GM21526 (cell line): ENCODE data around the gene PYGM.

Source experiments
- ATAC-seq: cut with Tn5 transposase; IDR thresholded peaks from one replicate; pipeline ENCODE4 v1.9.1; 2021; ENCODE audit warnings: moderate library complexity; ENCODE audit not compliant: unreplicated experiment, low FRiP score

The PYGM gene

DNA sequence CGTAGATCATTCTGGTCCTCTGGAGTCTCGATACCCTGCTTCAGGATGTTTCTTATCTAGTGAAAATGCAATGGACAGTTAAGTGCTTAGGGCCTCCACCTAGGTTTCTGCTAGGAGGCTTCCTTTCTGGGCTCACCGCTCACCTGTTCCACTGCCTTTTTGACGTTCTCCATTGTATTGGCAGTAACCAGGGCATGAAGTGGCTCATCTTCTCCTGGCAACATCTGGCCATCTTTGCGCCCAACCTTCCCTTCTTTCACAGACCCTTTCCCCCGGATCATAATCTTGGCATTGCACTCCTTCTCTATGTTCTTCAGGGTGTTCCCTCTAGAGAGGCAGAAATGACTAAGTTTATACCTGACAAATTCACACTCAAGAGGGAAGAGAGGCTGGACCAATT is 9.5 kb upstream of the PYGM start:
- ATAC-seq = no peak

DNA sequence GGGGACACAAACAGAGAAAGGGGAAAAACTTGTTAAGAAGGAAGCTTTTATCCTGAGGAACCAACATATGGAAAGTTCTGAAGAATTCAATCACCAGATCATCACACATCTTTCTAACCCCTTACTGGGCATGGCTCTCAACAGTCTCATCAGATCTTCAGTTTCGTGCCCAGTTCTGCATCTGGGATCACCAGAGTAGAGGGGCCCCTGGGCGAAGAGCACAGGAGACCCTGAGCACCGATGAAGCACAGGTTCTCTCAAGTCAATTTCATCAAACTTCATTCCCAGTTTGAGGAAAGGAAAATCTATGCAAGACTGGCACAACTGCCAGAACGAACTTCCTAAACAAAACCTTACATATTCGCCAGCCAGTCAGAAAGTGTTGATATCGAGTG is 8.5 kb upstream of the PYGM start:
- ATAC-seq = no peak

DNA sequence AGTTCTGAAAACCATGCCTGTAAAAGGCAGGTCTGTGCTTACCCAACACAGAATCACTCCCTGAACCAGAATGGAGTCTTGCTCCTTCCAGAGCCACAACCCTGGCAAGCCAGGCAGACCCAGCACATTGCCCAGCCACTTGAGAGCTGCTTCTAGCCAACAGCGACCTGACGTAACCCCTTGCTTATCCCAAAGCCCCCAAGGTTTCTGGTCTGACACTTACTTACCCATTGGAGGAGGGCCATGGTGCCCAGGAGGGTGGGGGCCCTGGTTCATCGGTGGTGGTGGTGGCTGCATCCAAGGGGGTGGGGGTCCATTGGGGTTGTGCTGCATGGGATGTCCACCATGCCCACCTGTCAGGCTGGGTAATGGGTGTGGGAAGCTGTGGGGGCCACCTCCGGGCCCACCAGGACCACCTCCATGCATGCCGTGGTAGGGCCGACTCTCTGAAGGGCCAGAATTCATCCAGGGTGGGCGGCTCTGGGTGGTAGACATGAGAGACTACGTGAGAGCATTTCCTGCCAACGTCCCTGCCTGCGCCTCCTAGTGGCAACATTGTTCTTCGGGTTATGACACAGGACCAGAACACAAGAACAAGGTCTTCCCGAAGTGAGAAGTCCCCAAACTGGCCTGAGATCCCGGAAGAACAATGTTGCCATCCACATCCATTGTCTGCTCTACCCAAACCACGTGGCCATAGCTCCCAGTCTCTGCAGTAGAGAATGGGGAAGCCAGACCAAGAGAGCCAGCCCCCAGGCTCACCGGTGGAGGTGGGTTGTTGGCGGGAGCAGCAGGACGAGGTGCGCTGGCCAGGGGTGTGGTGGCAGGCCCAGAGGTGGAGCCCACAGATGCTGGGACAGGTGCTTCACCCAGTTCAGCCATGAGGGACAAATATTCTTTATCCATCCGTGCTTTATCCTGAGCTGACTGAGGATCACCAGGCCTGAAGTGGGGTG is 7.8 kb upstream of the PYGM start:
- ATAC-seq = no peak

DNA sequence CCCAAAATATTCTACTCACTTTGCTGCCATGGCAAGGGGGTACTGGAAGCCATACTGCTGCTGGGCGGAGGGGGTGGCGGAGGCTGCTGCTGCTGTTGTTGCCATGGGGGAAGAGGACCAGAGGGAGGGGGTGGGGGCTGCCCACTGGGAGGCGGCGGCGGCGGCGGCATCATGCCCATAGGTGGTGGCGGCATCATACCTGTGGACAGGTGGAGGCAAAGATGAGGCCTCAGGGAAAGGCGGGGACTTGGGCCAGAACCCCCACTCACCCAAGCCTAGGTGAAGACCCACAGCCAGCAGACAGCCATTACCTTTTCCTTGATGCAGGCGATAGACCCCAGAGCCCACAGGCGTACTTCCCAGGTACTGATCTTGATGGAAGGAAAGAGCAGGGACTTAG is 7.1 kb upstream of the PYGM start:
- ATAC-seq = no peak

DNA sequence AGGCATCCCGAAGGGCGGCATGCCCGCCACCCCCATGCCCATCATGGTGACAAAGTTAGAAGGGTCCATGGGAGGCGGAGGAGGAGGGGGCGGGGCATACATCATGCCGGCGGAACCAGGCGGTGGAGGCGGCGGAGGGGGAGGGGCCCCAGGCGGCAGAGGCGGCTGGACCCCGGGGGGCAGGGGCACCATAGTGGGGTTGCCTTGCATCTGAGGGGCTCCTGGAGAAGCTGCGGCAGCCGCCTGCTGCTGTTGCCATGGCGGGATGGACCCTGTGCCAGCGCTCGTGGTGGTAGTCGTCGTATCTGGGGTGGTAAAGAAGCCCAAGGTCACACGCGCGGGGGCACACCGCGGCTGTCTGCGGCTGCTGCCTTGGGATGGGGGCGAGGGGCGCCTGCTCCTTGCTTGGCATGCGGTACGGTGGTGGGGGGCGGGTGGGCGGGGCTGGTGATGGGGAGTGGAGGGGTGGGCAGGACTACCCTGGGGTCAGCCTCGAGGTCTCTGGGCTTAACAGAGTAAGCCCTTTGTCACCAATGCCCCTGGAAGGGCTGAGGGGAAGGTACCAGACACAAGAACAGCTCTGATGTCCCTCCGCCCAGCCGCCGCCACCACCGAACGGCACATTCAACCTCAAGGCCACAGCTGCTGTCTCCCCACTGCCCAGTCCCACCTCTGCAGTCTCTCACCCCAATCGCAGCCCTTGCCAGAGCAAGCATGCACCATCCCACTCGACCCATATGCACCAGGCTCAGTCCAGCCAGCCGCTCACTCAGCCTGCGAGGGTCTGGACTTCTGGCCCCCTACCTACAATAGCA is 6.3 kb upstream of the PYGM start:
- ATAC-seq = no peak

DNA sequence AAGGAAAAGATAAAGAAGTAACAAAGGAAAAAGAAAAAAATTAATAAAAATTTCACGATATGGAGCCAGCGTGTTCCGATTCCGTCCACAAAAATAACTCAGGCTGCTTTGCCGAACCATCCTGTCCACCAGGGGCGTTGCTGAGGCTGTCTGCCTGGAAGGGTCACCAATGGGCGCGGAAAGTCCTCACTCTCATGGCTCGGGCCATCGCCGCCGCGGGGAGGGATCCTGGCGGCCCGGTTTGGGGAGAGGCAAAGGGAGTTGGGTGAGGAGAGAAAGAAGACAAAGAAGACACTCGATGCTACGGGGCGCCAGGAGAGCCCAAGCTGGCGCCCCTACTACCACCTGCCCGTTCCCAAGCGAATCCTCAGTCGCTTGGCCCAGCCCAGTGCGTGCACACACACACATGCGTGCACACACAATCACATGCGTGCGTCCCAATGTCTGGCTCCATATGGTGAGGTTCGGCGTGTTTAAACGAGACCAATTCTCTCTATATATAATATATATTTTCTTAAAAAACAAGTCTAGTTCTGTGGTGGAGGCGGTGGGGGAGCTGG is 5.6 kb upstream of the PYGM start:
- ATAC-seq = no peak

DNA sequence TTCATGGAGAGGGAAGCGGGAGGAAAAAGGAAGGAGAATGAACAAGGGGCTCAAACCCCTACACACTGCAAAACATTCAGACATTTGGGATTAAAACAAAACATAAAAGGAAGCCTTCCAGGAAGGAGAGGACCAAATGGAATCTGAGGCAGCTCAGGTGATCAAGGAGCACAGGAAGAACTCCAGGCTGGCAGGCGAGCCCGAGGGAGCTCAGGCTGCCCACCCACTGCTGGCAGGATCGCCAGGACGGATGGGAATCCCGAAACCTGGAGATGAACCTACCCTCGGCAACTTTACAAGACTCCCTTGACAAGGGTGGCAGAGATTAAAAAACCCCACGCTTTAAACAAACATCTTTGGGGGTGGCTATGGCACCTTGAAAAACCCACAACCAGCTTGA is 5.0 kb upstream of the PYGM start:
- no peak for ATAC-seq

DNA sequence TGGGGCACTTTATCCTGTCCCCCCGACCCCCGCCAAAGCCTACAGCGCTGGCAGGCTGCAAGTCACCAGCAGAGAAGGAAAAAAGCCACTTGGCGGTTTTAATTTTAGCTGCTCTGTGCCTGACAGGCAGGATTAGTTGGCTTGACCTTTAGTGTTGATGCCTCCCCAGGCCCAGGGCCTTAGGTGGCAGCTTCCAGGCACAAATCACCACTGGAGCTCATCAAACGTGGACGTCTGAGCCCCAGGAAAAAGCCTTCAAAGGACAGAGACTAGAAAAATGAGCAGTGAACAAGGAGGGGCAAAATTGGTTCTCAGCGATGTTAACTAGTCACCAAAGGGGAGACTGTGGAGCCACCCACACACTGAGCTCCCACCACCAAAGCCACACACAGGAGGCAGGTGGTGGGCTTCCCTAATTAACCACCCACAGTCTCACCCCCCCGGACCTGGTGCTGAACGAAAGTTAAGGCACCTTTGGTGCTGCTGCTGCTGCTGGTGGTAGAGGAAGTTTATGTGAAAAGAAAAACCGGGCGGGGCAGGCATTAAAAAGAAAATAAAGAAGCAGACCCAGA is 4.4 kb upstream of the PYGM start:
- no peak for ATAC-seq

DNA sequence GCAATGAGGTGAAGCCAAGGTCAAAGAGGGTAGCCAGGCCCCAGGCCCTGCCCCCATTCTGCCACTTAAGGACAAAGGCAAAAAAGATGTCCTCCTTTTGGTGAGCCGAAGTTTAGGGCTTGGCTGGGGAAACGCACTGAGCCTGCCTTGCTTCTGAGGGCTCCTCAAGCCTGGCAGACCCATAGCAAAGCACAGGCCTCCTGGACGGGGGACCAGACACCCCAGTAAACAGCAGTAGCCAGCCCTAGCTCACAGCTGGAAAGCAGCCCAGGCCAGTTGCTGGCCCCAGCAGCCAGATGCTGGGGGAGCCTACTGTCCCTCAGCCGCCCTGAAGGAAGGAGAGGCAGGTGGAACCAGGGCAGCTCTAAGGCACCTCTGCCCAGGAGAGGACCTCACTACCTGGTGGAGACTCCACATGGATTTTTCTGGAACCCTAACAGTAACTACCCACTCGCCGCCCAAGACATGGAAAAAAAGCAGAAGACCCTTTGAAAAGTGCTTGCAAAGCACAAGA is 3.8 kb upstream of the PYGM start:
- ATAC-seq = no peak

DNA sequence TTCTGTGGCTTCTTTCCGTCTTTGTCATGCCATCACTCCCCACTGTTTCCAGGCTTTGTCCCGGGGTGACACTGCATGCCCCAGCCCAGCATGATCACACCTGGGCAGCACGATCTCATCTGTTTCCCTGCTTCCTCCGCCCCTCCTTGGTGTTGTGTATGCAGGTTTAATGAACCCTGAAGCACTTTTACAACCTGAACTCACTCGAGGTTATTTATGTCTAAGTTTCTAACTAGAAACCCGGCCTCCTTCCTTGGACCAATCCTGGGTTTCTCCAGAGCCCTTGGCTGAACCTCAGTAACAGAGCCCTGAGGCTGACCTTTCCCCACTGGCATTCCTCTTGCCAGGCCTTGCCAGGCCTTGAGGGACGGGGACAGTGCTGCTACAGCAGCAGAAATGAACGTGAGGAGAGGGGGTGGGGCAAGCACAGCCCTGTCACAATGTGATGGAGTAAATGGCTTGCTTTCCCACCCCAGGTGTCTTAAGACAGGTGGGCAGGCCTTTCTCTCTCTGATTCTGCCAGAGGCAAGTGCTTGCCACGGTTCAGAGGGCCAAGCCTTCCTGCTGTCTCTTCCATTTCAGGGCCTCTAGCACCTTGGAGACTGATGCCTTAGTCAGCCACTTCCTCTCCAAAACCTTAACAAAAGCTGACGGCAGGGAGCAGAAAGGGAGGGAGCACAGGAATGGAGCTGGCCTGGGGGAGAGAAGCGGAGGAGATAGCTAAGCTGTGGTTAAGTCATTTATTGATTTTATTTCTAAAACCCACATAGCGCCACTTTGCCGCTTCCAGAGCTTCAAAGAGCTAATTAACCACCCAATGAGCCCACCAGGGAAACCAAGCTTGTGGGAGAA is 3.1 kb upstream of the PYGM start:
- no peak for ATAC-seq

DNA sequence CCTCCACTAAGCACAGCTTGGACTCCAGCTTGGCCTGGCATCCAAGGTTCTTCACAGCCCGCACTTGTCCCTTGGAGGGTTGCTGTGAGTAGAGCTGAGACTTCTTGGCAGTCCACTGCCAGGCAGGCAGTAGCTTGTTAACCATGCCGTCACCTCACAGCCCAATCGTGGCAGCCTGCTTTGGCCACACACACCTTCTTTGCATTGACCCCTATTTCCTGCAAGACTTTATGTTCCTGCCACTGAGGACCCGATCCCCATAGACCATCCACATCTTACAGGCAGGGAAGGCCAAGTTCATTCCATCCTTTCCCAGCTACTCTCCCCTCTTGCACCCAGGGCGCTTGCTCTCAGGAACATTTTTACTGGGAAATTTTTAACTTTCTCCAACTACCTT is 2.5 kb upstream of the PYGM start:
- no peak for ATAC-seq

DNA sequence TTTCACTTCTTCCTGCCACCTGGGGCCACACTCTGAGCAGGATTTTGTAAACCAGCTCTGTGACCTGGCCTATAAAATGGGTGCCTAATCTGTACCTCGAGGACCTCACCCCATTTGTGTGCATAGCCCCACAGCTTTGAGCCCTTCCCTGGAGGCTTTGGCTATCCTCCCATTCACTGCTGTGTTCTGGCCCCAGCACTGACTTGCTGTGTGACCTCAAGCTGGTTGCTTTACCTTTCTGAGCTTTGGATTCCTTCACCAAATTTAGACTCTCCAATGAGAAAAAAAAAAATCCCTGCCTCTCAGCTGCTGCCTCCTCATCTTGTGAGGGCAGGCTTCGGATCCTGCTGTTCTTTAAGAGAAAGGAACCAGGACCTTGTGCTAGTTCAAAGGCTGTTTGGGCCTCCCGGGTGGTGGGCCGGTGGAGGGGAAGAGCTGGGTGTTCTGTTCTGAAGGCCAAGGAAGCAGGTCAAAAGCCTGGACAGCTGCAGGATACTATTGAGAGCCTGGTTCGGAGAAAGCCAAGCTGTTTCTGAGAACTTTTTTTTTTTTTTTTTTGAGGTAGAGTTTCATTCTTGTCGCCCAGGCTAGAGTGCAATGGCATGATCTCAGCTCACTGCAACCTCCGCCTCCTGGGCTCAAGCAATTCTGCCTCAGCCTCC is 1.1 kb upstream of the PYGM start:
- ATAC-seq = no peak

DNA sequence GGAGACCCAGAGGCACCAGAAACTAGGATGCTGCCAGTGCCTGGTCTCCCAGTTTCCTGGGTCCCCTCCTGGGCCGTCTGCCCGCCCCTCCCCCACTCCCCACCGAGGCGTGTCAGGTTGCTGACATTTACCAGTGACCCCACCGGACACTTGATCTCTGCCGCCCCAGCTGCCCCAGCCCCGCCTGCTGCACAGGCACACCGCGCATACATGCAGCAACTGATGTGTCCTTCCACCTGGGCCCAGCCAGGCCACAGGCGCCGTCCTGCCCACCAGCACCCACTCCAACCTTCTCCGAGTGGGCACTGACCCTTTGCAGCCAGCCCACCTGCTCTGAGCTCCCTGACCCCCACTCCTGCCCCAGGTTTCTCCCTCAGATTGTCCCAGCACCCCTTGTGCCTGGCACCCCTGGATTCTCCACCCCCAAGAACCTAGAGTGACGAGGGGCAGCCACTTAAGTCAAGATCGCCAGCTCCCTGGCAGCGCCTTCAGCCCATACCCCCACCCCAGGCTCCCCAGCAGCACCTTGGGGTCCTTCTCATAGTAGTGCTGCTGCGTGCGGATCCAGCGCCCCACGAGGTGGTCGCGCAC is 548 bp downstream of the PYGM start:
- ATAC-seq = no peak

DNA sequence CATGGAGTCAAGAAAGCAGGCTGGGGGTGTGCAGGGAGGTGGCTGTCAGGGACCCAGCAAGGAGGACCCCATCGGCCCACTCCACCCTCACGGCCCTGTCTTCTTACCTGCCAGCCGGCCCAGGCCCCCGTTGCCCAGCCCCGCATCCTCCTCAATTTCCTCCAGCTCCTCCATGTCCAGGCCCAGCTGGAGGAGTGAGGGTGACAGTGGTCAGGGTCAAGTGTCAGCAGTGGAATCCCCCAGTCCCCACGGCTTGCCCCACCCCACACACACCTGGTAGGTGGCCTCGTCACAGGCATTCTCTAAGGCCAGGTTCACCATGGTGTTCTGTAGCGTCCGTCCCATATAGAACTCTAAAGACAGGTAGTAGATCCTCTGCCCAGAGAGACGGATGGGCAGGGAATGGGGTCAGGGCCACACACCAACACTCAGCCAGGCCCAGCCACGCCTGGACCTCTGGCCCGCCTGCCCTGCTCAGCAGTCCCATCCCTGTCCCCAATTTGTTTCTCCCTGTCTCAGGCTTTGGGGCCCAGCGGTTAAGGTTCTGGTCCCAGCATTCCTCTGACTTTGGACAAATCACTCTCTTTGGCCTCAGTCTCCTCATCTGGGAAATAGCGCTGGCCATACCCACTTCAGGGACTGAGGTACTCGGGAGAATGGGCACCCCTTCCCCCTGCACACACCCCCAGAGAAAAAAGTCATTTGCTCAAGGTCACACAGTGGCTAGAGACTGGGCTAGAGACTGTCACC is 1.3 kb downstream of the PYGM start:
- no peak for ATAC-seq

DNA sequence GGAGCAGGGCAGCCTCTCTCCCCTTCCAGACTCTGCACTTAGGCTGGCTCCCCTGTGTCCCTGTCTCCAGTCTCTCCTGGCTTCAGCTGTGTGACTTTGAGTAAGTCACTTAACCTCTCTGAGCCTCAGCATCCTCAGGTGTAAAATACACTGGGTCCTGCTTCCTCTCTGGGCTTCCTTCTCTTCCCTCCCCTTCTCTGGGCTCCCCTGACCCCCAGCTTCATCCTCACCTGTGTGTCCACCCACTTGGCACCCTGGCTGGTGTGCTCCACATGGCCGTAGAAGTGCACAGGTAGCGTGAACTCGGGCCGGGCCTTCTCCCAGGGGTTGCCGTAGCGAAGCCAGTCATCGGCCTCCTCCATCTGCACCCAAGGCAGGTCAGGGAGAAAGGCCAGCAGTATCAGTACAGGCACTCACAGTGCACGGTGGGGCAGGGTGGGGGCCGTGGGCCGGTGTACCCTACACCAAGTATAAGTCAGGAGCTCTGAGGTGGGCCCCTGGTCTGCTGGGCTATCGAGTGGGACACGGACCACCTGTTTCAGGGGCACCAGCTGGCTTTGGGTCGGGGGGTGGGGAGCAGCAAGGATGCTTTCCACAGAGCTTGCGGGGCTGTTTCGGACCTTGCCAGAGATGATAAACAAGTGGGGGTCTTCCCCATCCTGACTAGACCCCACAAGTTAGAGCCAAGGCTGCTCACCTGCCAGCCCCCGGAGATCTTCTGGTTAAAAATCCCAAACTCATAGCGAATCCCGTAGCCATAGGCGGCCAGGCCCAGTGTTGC is 2.0 kb downstream of the PYGM start:
- ATAC-seq = no peak

DNA sequence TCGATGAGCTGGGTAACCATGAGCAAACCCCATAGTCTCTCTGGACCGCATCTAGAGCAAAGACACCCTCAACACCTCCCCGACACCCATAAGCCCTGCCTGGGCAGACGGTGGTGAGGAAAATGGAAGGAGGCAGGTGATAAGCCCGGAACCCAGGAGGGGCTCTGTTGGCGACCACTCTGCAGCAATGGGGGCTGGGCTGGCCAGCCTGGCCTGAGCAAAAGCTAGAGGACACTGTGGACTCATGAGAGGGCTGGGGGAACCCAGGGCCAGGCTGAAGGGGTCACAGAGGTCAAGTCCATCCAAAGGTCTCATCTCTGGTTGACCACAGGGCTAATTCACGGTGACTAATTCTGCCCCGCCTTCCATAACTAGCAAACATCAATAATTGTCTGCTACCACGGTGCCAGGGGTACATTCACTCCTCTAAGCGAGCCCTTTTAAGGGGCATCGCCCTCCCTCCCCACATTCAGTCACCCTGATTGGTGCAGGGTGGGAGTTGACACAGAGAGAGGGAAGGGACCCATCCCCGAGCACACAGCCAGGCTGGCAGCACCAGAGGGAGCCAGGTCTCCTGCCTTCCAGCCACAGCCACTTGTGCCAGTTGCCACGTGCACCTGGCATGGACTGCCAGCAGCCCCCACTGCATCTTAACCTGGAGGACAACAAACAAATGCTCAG is 4.0 kb downstream of the PYGM start:
- ATAC-seq = no peak
